Adrenal gland (tissue), 5 donors: ENCODE measurements around the gene TOP2A.

Experiments
- CTCF ChIP-seq, 6 experiments: fragments of 450-650 bp in 4 of 6; fragments of 200-600 bp in 2 of 6; sonication (generic) in 1 of 6; IDR thresholded peaks; 1 replicate in 5 of 6; 2 replicates in 1 of 6; pipeline versions ENCODE4 v1.5.1 to v1.8.0; 2016 to 2021; ENCODE audit warnings: antibody characterized with exemption in 6 of 6, mild to moderate bottlenecking in 2 of 6, moderate library complexity in 1 of 6
- POLR2A ChIP-seq, 2 donors: fragments of 450-650 bp; IDR thresholded peaks; one replicate each; pipeline ENCODE4 v1.6.1; 2017; ENCODE audit warnings: antibody characterized with exemption in 2 of 2, mild to moderate bottlenecking in 2 of 2, moderate library complexity in 1 of 2
- donor health status: DM: no; HTN: no; CAD: no.

DNA sequence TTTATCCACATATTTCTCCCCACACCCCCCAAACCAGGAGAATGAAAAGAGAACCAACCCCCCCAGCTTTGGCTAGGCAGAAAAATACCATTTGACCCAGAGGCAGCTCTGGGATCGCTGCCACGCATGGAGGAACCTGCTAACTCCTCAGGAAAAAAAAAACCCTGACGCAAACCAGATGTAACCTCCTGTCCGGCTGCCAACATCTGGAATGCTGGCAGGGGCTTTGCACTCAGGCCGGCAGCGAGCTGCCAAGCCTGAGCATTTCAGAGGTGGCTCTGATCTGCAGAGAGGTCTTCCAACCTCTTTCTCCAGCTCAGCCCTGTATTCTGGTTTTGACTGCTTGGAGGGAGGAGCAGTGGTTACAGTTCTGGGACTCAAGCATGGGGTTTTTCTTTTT, 33.7 kb upstream of the TOP2A start:
- TF ChIP-seq CTCF (IDR thresholded peaks at IDR 0.05) (no peak), POLR2A (IDR thresholded peaks at IDR 0.05) (peak in 1 of 2 donors; percentile 19)
